GM12892 (cell line): ENCODE data around the gene CCNJL.

Source experiments
- DNase-seq: peaks from one replicate; pipeline ENCODE4 v3.0.0; 2011; ENCODE audit not compliant: insufficient read length
- FAIRE-seq: peaks from 2 replicates; lab custom pipeline; 2011; peaks lifted over from hg19 to GRCh38; lab: Jason Lieb, UNC
- POLR2A ChIP-seq: IDR thresholded peaks from 2 replicates; pipeline ENCODE4 v1.6.1; 2011; ENCODE audit warnings: low read depth, low read length, control low read depth
- POLR2AphosphoS5 ChIP-seq: IDR thresholded peaks from 2 replicates; pipeline ENCODE4 v1.6.1; 2011; ENCODE audit warnings: low read depth, low read length, control low read depth
- TAF1 ChIP-seq: IDR thresholded peaks from 2 replicates; pipeline ENCODE4 v1.6.1; 2011; ENCODE audit warnings: low read depth, mild to moderate bottlenecking, control low read depth, low read length, borderline replicate concordance

The CCNJL gene

DNA sequence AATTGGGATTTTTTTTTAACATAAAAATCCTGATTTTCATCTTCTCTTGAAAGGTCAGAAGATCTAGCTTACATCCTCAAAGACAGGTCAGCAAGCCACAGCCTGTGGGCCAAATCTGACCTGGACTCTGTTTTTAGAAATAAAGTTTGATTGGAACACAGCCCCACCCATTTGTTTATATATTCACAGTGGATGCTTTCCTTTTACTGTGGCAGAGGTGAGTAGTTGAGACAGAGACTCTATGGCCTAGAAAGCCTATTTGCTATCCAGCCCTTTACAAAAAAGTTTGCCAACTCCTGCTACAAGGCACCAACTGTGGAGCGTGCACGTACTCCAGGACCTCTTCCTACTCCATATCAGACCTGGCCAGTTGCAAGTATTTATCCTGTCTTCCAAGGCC, 13.4 kb upstream of the CCNJL start:
- DNase-seq: no peak
- FAIRE-seq: no peak
- no peak for TF ChIP-seq POLR2A
- TF ChIP-seq TAF1: no peak
- TF ChIP-seq POLR2AphosphoS5: no peak

GRCh38 chr5:160324886-160325285, 12.5 kb upstream of the CCNJL start:
- FAIRE-seq (no peak), DNase-seq (no peak)
- no peak for TF ChIP-seq POLR2AphosphoS5
- TF ChIP-seq POLR2A: no peak
- no peak for TF ChIP-seq TAF1

DNA sequence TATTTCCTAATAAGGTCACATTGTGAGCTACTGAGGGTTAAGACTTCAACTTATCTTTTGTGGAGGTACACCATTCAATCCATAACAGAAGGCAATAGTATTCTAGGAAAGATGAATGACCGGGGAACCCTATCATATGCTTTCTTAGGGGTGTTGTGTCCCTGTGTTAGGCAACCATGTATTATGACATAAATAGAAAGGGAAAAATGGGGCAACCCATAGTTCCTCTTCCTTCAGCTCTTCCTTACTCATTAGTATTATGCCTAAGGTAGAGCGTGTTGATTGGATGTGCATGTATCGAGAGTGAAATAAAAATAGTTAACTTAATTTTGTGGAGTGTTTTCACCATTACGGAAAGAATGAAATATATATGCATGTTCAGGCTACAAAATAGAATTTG, 6.0 kb upstream of the CCNJL start:
- FAIRE-seq (no peak), DNase-seq (no peak)
- TF ChIP-seq POLR2AphosphoS5: no peak
- TF ChIP-seq POLR2A: no peak
- TF ChIP-seq TAF1: no peak

DNA sequence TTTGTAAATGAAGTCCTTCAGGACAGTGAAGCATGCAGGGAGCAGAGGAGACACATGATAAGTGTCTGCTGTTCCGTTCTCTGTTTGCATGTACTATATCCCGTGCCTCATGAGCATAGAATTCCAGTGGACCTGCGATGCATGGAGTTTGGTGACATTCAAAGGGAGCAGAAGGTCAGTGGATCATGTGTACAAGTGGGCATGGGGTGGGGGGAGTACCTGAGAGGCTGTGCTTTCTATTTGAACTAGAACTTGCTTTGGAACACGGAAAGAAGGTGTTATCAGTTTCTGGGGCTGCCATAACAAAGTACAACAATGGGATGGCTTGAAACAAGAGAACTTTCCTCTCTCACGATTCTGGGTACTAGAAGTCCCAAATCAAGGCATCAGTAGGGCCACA, 5.1 kb upstream of the CCNJL start:
- DNase-seq (no peak), FAIRE-seq (no peak)
- TF ChIP-seq TAF1: no peak
- no peak for TF ChIP-seq POLR2A
- no peak for TF ChIP-seq POLR2AphosphoS5

DNA sequence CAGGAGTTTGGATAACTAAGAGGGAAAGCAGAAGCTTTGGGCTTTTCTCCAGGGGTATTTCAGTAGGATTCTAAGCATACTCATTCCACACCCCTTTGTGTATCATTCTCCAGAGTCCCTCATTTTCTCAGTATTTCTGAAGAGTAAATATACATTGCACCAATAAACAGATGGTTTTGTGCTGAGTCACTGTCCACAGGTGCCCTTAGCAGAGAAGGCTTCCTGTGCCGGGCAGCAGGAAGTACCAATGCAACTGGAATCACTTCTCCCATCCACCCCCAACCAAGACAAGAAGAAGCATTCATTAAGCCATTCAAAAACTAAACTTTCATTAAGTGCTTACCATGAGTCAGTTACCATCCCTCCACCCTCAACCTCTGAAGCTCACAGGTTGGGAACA, 3.6 kb upstream of the CCNJL start:
- DNase-seq (no peak), FAIRE-seq (no peak)
- TF ChIP-seq TAF1: no peak
- no peak for TF ChIP-seq POLR2AphosphoS5
- no peak for TF ChIP-seq POLR2A

DNA sequence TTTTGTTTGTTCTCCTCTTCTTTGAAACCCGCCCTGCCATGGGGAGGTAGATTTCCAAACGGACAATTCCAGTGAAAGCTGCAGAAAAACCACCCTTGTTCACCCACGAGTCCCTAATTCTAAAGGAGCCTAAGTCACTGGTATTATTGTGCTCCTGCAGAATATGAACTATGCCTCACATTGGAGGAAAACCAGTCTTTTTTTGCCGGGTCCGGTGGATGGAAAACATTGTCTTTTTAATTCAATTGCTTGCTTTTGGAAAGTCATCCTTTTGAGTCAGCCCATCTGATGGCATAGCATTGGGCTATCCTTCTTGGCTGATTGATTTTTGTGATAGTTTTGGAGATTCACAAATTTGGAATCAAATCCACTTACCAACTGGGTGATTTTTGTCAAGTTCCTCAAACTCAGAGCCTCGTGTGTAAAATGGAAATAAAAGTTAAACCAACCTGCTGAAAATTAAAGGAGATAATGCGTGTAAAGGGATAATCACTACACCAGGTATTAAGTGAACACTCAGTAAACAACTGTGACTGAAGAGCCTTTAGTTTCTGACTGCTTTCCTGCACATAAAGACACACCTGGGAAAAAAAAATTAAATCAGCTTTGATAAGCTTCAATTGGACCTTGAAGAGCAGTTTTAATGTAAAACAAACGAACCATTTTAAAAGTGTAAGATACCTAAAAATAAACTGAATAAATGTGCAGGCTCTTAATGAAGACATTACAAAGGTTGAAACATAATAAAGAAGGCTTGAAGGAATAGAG, 780 bp upstream of the CCNJL start:
- no peak for DNase-seq
- FAIRE-seq: no peak
- TF ChIP-seq POLR2A (no peak), POLR2AphosphoS5 (no peak), TAF1 (no peak)

GRCh38 chr5:160311491-160312133, 752 bp downstream of the CCNJL start:
- TF ChIP-seq POLR2A (no peak), POLR2AphosphoS5 (no peak)
- DNase-seq (no peak), FAIRE-seq (no peak)

GRCh38 chr5:160310552-160311295, 1.6 kb downstream of the CCNJL start:
- FAIRE-seq (no peak), DNase-seq (no peak)

GRCh38 chr5:160310140-160310539, 2.2 kb downstream of the CCNJL start:
- TF ChIP-seq POLR2AphosphoS5: no peak
- TF ChIP-seq POLR2A: no peak
- TF ChIP-seq TAF1: no peak
- DNase-seq: no peak
- no peak for FAIRE-seq

More at GRCh38 chr5:160310552-160311295, 1.6 kb downstream of the CCNJL start:
- no peak for TF ChIP-seq TAF1
- TF ChIP-seq POLR2AphosphoS5: no peak
- TF ChIP-seq POLR2A: no peak

DNA sequence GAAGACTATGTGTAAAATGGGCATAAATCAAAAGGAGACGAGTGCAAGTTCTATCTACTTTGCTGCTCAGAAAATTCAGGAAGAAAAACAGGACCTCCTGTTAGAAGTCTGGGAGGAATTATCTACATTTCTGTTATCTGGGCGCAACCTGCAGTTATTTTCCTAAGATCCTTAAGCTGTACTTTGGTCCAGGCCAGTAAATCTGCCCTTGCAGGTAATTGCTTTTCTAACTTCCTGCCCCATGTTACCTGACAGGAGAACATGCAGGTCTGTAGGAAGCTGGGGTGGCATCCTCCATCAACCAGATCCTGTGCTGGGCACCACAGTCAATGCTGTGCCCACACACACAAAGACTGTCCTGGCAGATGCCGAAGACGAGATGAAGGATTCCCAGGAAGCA, 5.7 kb downstream of the CCNJL start:
- DNase-seq (no peak), FAIRE-seq (no peak)
- TF ChIP-seq POLR2AphosphoS5 (no peak), POLR2A (no peak), TAF1 (no peak)

GRCh38 chr5:160305319-160305718, 7.0 kb downstream of the CCNJL start:
- FAIRE-seq: no peak
- TF ChIP-seq TAF1 (no peak), POLR2A (no peak), POLR2AphosphoS5 (no peak)
- no peak for DNase-seq
